VCaP (cell line): Measurements from ENCODE around the gene DHRSX.

Source experiments
- H3K27ac ChIP-seq: fragments of 450-650 bp; 2 replicates; pipeline ENCODE4 v1.5.1; 2017
- TF ChIP-seq, protein P1 (sequence below): fragments of 450-650 bp; conservative IDR thresholded peaks from 2 replicates; pipeline ENCODE4 v1.5.1; 2017; ENCODE audit warnings: mild to moderate bottlenecking, moderate library complexity

The DHRSX gene

GRCh38 chrX:2489446-2490445, 11.0 kb downstream of the DHRSX start:
- H3K27ac ChIP-seq = no peak overlapping the region
- TF ChIP-seq, protein P1, sequence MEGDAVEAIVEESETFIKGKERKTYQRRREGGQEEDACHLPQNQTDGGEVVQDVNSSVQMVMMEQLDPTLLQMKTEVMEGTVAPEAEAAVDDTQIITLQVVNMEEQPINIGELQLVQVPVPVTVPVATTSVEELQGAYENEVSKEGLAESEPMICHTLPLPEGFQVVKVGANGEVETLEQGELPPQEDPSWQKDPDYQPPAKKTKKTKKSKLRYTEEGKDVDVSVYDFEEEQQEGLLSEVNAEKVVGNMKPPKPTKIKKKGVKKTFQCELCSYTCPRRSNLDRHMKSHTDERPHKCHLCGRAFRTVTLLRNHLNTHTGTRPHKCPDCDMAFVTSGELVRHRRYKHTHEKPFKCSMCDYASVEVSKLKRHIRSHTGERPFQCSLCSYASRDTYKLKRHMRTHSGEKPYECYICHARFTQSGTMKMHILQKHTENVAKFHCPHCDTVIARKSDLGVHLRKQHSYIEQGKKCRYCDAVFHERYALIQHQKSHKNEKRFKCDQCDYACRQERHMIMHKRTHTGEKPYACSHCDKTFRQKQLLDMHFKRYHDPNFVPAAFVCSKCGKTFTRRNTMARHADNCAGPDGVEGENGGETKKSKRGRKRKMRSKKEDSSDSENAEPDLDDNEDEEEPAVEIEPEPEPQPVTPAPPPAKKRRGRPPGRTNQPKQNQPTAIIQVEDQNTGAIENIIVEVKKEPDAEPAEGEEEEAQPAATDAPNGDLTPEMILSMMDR = no peak

GRCh38 chrX:2488621-2489285, 12.0 kb downstream of the DHRSX start:
- H3K27ac ChIP-seq = no peak overlapping the region
- TF ChIP-seq, protein P1 = no peak

- no peak overlapping the region for H3K27ac ChIP-seq
Measured at GRCh38 chrX:2487366-2487765, 13.4 kb downstream of the DHRSX start.

GRCh38 chrX:2486476-2487133, 14.2 kb downstream of the DHRSX start:
- TF ChIP-seq, protein P1 = no peak
- H3K27ac ChIP-seq = no peak overlapping the region

More at GRCh38 chrX:2487366-2487765, 13.4 kb downstream of the DHRSX start:
- TF ChIP-seq, protein P1 = no peak

DNA sequence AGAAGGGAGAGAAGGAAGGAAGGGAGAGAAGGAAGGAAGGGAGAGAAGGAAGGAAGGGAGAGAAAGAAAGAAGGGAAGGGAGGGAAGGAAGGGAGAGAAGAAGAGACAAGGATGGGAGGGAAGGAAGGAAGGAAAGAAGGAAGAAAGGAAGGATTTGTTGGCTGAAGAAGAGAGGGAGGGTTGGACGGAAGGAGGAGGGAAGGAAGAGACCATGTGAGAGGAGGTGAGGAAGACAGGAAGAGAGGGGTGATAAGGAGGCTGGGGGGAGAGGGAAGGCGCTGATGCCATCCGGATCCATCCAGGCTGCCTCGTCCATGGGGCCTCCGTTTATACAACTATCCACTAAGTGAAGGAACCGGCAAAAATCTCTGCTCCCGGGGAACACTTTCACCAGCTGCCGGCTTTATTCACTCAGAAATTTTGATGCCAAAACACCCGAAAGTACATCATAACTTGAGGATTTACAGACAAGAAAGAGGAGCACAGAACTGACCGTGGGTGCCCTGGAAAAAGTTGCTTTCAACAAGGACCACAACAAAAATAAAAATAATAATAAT, 14.9 kb downstream of the DHRSX start:
- TF ChIP-seq, protein P1 = no peak
- H3K27ac ChIP-seq = no peak overlapping the region

- TF ChIP-seq, protein P1 = no peak
- no peak overlapping the region for H3K27ac ChIP-seq
Measured at GRCh38 chrX:2484721-2485648, 15.8 kb downstream of the DHRSX start.
